Measurements from ENCODE around the gene PHC2. TPM values are rescaled to one million over a fixed set of nuclear protein-coding genes. Genes with fewer than 3 reads are reported as not detected.

PHC2 gene
- total and polyA plus RNA-seq, 9 of the 15 experiments (the other 6 are each of a cell fraction or from before 2014, with no cell fraction given), result 3.1 to 67.6 (median 34.6) TPM

DNA sequence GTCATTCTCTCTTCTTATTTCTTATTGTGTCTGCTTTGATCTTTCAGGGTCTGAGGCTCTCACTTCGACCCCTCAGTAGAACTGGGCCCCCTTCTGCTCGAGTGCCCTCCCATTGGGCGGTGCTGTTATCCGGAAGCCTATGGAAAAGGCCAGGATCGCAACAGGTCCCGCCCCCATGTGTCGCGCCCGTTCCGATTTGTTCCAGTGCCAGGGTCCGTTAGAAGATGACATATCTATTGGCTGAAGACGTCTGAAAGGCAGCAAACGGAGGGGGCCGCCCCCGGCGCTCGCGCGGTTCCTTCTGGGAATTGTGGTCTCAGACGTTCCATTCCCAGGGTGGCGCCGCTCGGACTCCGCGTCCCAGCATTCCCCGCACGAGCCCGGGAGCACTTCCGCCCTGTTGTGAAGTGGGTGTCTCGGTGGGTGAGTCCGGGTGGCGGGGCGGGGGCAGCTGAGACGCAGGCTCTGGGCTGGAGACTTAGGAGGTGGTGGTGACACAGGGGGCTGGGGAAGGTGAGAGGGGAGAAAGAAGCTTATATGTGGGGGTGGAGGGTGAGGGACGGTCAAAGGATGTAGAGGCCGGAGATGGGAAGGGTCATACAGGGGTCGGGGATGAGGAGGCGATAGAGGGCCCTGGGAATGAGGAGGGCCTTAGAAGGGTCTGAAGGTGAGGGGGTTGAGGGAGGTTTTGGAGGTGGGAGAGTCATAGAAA lies 41.5 kb upstream of the PHC2 start, which contains the start of gene ZSCAN20 (continued):
- TF ChIP-seq, protein P1, sequence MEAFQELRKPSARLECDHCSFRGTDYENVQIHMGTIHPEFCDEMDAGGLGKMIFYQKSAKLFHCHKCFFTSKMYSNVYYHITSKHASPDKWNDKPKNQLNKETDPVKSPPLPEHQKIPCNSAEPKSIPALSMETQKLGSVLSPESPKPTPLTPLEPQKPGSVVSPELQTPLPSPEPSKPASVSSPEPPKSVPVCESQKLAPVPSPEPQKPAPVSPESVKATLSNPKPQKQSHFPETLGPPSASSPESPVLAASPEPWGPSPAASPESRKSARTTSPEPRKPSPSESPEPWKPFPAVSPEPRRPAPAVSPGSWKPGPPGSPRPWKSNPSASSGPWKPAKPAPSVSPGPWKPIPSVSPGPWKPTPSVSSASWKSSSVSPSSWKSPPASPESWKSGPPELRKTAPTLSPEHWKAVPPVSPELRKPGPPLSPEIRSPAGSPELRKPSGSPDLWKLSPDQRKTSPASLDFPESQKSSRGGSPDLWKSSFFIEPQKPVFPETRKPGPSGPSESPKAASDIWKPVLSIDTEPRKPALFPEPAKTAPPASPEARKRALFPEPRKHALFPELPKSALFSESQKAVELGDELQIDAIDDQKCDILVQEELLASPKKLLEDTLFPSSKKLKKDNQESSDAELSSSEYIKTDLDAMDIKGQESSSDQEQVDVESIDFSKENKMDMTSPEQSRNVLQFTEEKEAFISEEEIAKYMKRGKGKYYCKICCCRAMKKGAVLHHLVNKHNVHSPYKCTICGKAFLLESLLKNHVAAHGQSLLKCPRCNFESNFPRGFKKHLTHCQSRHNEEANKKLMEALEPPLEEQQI (IDR thresholded peaks at IDR 0.05), result no peak
- TF ChIP-seq TEAD1 (CRISPR knock-in tag; IDR thresholded peaks at IDR 0.05) (no peak), ZNF584 (CRISPR knock-in tag; IDR thresholded peaks at IDR 0.05; ENCODE audit: low read depth) (no peak), EZH2 (IDR thresholded peaks at IDR 0.05; ENCODE audit: borderline replicate concordance, low read depth, low read length) (no peak)
- TF ChIP-seq, protein P2, sequence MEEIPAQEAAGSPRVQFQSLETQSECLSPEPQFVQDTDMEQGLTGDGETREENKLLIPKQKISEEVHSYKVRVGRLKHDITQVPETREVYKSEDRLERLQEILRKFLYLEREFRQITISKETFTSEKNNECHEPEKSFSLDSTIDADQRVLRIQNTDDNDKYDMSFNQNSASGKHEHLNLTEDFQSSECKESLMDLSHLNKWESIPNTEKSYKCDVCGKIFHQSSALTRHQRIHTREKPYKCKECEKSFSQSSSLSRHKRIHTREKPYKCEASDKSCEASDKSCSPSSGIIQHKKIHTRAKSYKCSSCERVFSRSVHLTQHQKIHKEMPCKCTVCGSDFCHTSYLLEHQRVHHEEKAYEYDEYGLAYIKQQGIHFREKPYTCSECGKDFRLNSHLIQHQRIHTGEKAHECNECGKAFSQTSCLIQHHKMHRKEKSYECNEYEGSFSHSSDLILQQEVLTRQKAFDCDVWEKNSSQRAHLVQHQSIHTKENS (CRISPR knock-in tag; IDR thresholded peaks at IDR 0.05), result no peak
- TF ChIP-seq, protein P3, sequence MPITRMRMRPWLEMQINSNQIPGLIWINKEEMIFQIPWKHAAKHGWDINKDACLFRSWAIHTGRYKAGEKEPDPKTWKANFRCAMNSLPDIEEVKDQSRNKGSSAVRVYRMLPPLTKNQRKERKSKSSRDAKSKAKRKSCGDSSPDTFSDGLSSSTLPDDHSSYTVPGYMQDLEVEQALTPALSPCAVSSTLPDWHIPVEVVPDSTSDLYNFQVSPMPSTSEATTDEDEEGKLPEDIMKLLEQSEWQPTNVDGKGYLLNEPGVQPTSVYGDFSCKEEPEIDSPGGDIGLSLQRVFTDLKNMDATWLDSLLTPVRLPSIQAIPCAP (CRISPR knock-in tag; IDR thresholded peaks at IDR 0.05; ENCODE audit: borderline replicate concordance), result no peak
- TF ChIP-seq, protein P4, sequence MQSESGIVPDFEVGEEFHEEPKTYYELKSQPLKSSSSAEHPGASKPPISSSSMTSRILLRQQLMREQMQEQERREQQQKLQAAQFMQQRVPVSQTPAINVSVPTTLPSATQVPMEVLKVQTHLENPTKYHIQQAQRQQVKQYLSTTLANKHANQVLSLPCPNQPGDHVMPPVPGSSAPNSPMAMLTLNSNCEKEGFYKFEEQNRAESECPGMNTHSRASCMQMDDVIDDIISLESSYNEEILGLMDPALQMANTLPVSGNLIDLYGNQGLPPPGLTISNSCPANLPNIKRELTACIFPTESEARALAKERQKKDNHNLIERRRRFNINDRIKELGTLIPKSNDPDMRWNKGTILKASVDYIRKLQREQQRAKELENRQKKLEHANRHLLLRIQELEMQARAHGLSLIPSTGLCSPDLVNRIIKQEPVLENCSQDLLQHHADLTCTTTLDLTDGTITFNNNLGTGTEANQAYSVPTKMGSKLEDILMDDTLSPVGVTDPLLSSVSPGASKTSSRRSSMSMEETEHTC (IDR thresholded peaks at IDR 0.05), result no peak
- TF ChIP-seq, protein P5, sequence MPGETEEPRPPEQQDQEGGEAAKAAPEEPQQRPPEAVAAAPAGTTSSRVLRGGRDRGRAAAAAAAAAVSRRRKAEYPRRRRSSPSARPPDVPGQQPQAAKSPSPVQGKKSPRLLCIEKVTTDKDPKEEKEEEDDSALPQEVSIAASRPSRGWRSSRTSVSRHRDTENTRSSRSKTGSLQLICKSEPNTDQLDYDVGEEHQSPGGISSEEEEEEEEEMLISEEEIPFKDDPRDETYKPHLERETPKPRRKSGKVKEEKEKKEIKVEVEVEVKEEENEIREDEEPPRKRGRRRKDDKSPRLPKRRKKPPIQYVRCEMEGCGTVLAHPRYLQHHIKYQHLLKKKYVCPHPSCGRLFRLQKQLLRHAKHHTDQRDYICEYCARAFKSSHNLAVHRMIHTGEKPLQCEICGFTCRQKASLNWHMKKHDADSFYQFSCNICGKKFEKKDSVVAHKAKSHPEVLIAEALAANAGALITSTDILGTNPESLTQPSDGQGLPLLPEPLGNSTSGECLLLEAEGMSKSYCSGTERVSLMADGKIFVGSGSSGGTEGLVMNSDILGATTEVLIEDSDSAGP (CRISPR knock-in tag; IDR thresholded peaks at IDR 0.05), result no peak
- TF ChIP-seq, protein P6, sequence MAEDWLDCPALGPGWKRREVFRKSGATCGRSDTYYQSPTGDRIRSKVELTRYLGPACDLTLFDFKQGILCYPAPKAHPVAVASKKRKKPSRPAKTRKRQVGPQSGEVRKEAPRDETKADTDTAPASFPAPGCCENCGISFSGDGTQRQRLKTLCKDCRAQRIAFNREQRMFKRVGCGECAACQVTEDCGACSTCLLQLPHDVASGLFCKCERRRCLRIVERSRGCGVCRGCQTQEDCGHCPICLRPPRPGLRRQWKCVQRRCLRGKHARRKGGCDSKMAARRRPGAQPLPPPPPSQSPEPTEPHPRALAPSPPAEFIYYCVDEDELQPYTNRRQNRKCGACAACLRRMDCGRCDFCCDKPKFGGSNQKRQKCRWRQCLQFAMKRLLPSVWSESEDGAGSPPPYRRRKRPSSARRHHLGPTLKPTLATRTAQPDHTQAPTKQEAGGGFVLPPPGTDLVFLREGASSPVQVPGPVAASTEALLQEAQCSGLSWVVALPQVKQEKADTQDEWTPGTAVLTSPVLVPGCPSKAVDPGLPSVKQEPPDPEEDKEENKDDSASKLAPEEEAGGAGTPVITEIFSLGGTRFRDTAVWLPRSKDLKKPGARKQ (CRISPR knock-in tag; IDR thresholded peaks at IDR 0.05), result no peak

Measured in K562 (cell line).